Measurements from ENCODE around the gene C5orf47.
A peak's percentile ranks its signal among the peaks of the same experiment; 100 is the strongest.

C5orf47 gene

GRCh38 chr5:173960986-173961385 is 28.0 kb upstream of the C5orf47 start:
- Histone ChIP-seq H3K9me3 (ENCODE audit: control insufficient read depth, low read length) (no peaks in the 10 kb centered on the region), H3K4me3 (ENCODE audit: low read length) (no peak overlapping the region), H3K27me3 (replicated peaks; ENCODE audit: control insufficient read depth, insufficient read depth, low read length) (no peaks in the 10 kb centered on the region), H3K36me3 (ENCODE audit: control insufficient read depth, insufficient read depth, low read length, severe bottlenecking) (peaks cover 37% of the 10 kb centered on the region), H3K9ac (ENCODE audit: low read length) (no peak overlapping the region), H3K4me1 (ENCODE audit: control insufficient read depth, insufficient read depth, low read length) (peaks cover 9% of the 10 kb centered on the region)
- no peak for DNase-seq (ENCODE audit: low read depth)

- no peaks in the 10 kb centered on the region for H3K9me3 ChIP-seq (ENCODE audit: control insufficient read depth, low read length)
- no peak overlapping the region for H3K4me3 ChIP-seq (ENCODE audit: low read length)
- peak; percentile 6 for DNase-seq (ENCODE audit: low read depth)
- H3K27me3 ChIP-seq (replicated peaks; ENCODE audit: control insufficient read depth, insufficient read depth, low read length): no peaks in the 10 kb centered on the region
- H3K4me1 ChIP-seq (ENCODE audit: control insufficient read depth, insufficient read depth, low read length): peaks cover 9% of the 10 kb centered on the region
- peaks cover 33% of the 10 kb centered on the region for H3K36me3 ChIP-seq (ENCODE audit: control insufficient read depth, insufficient read depth, low read length, severe bottlenecking)
- H3K9ac ChIP-seq (ENCODE audit: low read length): no peak overlapping the region
These were observed 27.6 kb upstream of the C5orf47 start for GRCh38 chr5:173961418-173961817.

- H3K4me3 ChIP-seq (ENCODE audit: low read length): no peak overlapping the region
- H3K4me1 ChIP-seq (ENCODE audit: control insufficient read depth, insufficient read depth, low read length): peaks cover 9% of the 10 kb centered on the region
These were observed 26.5 kb upstream of the C5orf47 start for GRCh38 chr5:173962436-173962972.

DNA sequence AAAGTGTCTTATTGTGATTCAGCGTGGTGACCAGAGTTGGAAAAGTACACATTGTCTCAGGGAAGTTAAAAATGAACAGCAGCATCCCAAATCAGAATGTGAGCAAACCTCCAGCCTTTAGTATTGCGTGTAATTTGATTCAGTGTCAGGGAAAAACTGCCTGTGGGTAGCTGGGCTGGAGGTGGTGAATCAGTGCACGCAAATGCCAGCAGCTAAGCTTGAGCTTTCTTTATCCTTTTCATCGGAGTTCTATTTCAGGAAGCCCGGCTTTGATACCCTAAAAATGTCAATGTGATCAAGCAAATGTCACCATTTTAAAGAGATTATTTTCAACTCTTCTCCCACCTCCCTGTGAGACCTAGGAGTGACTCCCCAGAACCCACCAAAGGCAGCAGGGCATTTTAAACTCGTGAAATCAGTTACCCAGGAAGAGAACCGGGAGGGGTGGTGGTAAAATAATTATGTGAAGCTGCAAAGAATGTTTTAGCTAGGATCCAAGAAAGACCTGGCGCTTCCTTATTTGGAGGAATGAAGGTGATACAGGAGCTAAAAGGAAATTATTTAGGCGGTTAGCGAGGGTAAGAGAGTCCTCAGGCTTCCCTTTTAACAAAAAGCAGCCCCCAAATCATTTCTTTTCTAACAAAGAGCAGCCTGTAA is 25.7 kb upstream of the C5orf47 start:
- Histone ChIP-seq H3K4me3 (ENCODE audit: low read length) (peak overlapping the region; percentile 46), H3K27me3 (replicated peaks; ENCODE audit: control insufficient read depth, insufficient read depth, low read length) (no peaks in the 10 kb centered on the region), H3K9ac (ENCODE audit: low read length) (peak overlapping the region; percentile 32), H3K9me3 (ENCODE audit: control insufficient read depth, low read length) (no peaks in the 10 kb centered on the region), H3K36me3 (ENCODE audit: control insufficient read depth, insufficient read depth, low read length, severe bottlenecking) (peaks cover 16% of the 10 kb centered on the region), H3K4me1 (ENCODE audit: control insufficient read depth, insufficient read depth, low read length) (peaks cover 9% of the 10 kb centered on the region)
- DNase-seq (ENCODE audit: low read depth): peak; percentile 85

More at GRCh38 chr5:173962436-173962972, 26.5 kb upstream of the C5orf47 start:
- Histone ChIP-seq H3K9me3 (ENCODE audit: control insufficient read depth, low read length) (no peaks in the 10 kb centered on the region), H3K36me3 (ENCODE audit: control insufficient read depth, insufficient read depth, low read length, severe bottlenecking) (peaks cover 24% of the 10 kb centered on the region), H3K9ac (ENCODE audit: low read length) (no peak overlapping the region), H3K27me3 (replicated peaks; ENCODE audit: control insufficient read depth, insufficient read depth, low read length) (no peaks in the 10 kb centered on the region)
- no peak for DNase-seq (ENCODE audit: low read depth)

DNA sequence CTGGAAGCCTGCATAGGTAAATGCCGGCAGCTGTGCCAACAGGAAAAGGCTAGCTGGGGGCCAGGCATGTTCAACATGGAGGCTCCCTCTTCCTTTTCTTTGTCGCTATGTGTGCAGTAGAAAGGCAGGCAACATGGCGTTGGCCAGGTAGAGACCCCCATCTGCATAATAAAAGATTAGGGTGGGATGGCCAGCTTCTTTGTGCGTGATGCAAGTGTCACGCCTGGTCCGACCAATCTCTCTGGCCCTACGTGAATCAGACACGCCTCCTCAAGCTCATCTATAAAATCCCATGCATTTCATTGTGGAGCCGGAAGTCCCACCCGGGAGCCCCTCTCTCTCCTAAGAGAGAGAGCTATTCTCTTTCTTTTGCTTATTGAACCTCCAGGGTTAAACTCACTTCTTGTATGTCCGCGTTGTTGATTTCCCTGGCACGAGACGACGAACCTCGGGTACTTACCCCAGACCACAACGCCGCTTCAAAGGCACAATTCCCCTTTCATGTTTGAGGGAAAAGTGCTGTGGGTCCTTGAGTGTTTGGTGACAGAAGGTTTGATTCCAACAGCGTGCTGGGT is 25.0 kb upstream of the C5orf47 start:
- peaks cover 10% of the 10 kb centered on the region for H3K36me3 ChIP-seq (ENCODE audit: control insufficient read depth, insufficient read depth, low read length, severe bottlenecking)
- H3K4me3 ChIP-seq (ENCODE audit: low read length): no peak overlapping the region
- peaks cover 9% of the 10 kb centered on the region for H3K4me1 ChIP-seq (ENCODE audit: control insufficient read depth, insufficient read depth, low read length)
- H3K9me3 ChIP-seq (ENCODE audit: control insufficient read depth, low read length): no peaks in the 10 kb centered on the region
- no peak for DNase-seq (ENCODE audit: low read depth)
- peak overlapping the region; percentile 32 for H3K9ac ChIP-seq (ENCODE audit: low read length)
- H3K27me3 ChIP-seq (replicated peaks; ENCODE audit: control insufficient read depth, insufficient read depth, low read length): no peaks in the 10 kb centered on the region

- no peak for DNase-seq (ENCODE audit: low read depth)
- peaks cover 5% of the 10 kb centered on the region for H3K36me3 ChIP-seq (ENCODE audit: control insufficient read depth, insufficient read depth, low read length, severe bottlenecking)
- H3K9ac ChIP-seq (ENCODE audit: low read length): no peak overlapping the region
- H3K9me3 ChIP-seq (ENCODE audit: control insufficient read depth, low read length): no peaks in the 10 kb centered on the region
- no peaks in the 10 kb centered on the region for H3K27me3 ChIP-seq (replicated peaks; ENCODE audit: control insufficient read depth, insufficient read depth, low read length)
- peaks cover 9% of the 10 kb centered on the region for H3K4me1 ChIP-seq (ENCODE audit: control insufficient read depth, insufficient read depth, low read length)
- H3K4me3 ChIP-seq (ENCODE audit: low read length): no peak overlapping the region
These were observed 24.5 kb upstream of the C5orf47 start for GRCh38 chr5:173964506-173964905.

DNA sequence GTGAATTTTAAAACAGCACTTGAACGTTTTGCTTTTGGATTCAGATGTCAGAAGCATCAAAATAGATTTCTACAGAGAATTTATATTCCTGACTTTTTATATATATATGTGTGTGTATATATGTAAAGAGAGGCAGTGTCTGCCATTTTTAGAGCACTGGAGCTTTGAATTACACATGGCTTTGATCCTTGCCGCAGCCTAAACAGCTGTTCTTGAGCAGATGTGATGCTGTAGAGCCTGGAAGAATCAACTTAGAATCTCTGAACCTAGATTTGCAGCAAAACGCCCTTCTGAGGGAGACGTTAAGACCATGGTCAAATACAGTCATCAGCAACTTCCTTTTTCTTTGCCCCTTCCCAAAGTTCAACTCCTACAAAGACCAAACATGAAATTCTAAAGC is 21.7 kb upstream of the C5orf47 start:
- H3K27me3 ChIP-seq (replicated peaks; ENCODE audit: control insufficient read depth, insufficient read depth, low read length): no peaks in the 10 kb centered on the region
- H3K4me1 ChIP-seq (ENCODE audit: control insufficient read depth, insufficient read depth, low read length): peaks cover 9% of the 10 kb centered on the region
- no peak for DNase-seq (ENCODE audit: low read depth)
- H3K4me3 ChIP-seq (ENCODE audit: low read length): no peak overlapping the region
- H3K36me3 ChIP-seq (ENCODE audit: control insufficient read depth, insufficient read depth, low read length, severe bottlenecking): no peaks in the 10 kb centered on the region
- H3K9me3 ChIP-seq (ENCODE audit: control insufficient read depth, low read length): no peaks in the 10 kb centered on the region
- H3K9ac ChIP-seq (ENCODE audit: low read length): no peak overlapping the region

DNA sequence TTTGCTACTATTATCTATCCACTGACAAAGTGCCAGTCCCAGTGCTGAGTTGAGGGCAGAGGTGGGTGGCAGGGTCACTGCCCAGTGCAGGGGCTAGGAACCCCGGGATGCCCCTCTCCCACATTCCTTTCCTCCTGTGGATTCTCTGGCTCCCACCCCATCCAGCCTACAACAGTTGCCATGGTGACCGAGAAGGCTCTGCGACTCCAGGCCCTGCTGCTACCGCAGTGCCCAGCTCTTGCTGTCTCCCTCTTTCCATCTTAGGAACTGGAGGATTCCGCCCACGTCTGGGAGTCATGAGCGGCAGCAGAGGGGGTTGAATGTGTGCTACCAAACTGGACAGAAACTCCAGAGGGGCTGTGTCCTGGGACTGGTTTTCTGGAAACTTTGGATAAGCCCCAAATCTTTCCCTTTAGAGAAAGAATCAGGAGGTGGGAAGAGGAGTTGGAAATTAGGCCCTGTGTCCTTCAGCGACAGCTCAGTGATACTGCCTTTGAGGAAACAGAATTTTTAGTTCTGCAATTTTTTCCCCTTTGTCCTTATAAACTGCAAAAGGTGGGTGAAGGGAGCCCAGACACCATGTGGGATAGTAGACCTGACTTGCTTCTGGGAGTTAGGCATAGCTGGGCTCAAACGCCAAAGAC is 20.7 kb upstream of the C5orf47 start:
- no peak for DNase-seq (ENCODE audit: low read depth)
- Histone ChIP-seq H3K36me3 (ENCODE audit: control insufficient read depth, insufficient read depth, low read length, severe bottlenecking) (no peaks in the 10 kb centered on the region), H3K9me3 (ENCODE audit: control insufficient read depth, low read length) (no peaks in the 10 kb centered on the region), H3K27me3 (replicated peaks; ENCODE audit: control insufficient read depth, insufficient read depth, low read length) (no peaks in the 10 kb centered on the region), H3K4me1 (ENCODE audit: control insufficient read depth, insufficient read depth, low read length) (peaks cover 9% of the 10 kb centered on the region), H3K9ac (ENCODE audit: low read length) (no peak overlapping the region), H3K4me3 (ENCODE audit: low read length) (no peak overlapping the region)

DNA sequence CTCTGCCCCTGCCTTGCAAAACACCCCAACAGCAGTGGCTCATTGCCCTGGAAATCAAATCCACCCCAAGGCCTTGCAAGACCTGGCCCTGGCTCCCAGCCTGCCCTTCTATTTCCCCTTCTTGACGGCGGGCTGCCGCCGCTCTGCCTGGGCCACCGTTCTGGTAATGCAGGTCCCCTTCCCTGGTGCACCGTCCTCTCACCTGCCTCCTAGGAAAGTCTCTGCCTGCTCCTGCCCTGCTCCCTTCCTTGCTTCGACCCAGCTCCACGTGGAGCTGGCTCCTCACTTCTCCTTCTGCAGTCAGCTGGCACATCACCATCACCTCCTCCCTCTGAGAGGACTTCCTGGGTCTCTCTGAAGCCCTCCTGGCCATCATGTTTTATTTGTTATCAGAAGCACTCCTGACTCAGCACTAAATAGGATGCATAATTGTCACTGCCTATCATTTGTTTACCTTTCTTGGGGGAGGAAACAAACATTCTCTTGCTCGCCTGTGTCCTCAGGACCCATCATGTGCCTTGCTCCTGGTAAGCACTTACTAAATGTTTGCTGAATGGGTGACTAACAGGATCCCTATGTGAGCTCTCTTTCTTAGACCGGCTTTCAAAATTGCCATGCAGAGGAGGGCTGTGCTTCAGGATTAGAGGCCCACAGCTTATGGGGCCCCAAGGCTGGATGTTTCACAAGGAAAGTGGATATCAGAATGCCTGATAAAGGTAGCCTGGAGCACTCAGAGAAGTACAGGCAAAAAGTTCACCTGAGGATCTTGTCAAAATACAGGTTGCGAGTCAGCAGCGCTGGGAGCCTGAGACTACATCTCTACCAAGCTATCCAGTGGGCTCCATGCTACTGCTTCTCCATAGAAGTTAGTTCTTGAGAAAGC is 19.6 kb upstream of the C5orf47 start:
- peaks cover 11% of the 10 kb centered on the region for H3K4me1 ChIP-seq (ENCODE audit: control insufficient read depth, insufficient read depth, low read length)
- H3K36me3 ChIP-seq (ENCODE audit: control insufficient read depth, insufficient read depth, low read length, severe bottlenecking): no peaks in the 10 kb centered on the region
- H3K9ac ChIP-seq (ENCODE audit: low read length): no peak overlapping the region
- H3K27me3 ChIP-seq (replicated peaks; ENCODE audit: control insufficient read depth, insufficient read depth, low read length): peaks cover 10% of the 10 kb centered on the region
- DNase-seq (ENCODE audit: low read depth): peak; percentile 82
- H3K9me3 ChIP-seq (ENCODE audit: control insufficient read depth, low read length): no peaks in the 10 kb centered on the region
- no peak overlapping the region for H3K4me3 ChIP-seq (ENCODE audit: low read length)

GRCh38 chr5:173970878-173971650 is 17.9 kb upstream of the C5orf47 start:
- H3K4me1 ChIP-seq (ENCODE audit: control insufficient read depth, insufficient read depth, low read length): peaks cover 11% of the 10 kb centered on the region
- no peaks in the 10 kb centered on the region for H3K9me3 ChIP-seq (ENCODE audit: control insufficient read depth, low read length)
- no peaks in the 10 kb centered on the region for H3K36me3 ChIP-seq (ENCODE audit: control insufficient read depth, insufficient read depth, low read length, severe bottlenecking)
- H3K9ac ChIP-seq (ENCODE audit: low read length): no peak overlapping the region
- H3K4me3 ChIP-seq (ENCODE audit: low read length): no peak overlapping the region
- peaks cover 10% of the 10 kb centered on the region for H3K27me3 ChIP-seq (replicated peaks; ENCODE audit: control insufficient read depth, insufficient read depth, low read length)
- DNase-seq (ENCODE audit: low read depth): no peak
